OCI-LY1 (cell line): ENCODE data around the gene KLHL26.

ENCODE experiments used
- H2AFZ ChIP-seq: fragments of 200-600 bp; sonication (generic), shearing (Covaris generic); 2 replicates; pipeline ENCODE4 v1.6.0; 2014; ENCODE audit warnings: antibody characterized with exemption, mild to moderate bottlenecking, low read length
- H3F3A ChIP-seq: fragments of 200-600 bp; sonication (generic), shearing (Covaris generic); 2 replicates; pipeline ENCODE4 v1.6.0; 2014; ENCODE audit warnings: mild to moderate bottlenecking, antibody characterized with exemption, low read length, moderate library complexity; ENCODE audit not compliant: insufficient read depth
- H3K27ac ChIP-seq: fragments of 200-600 bp; sonication (generic); 2 replicates; pipeline ENCODE4 v1.5.1; 2014; ENCODE audit warnings: low read length, mixed run types, mild to moderate bottlenecking, low read depth; ENCODE audit not compliant: poor library complexity, severe bottlenecking
- H3K27me3 ChIP-seq: fragments of 200-600 bp; sonication (generic); 2 replicates; pipeline ENCODE4 v1.6.0; 2014; ENCODE audit warnings: antibody characterized with exemption, mild to moderate bottlenecking, low read length, moderate library complexity; ENCODE audit not compliant: insufficient read depth
- H3K36me3 ChIP-seq: fragments of 200-600 bp; sonication (generic); 2 replicates; pipeline ENCODE4 v1.6.1; 2014; ENCODE audit warnings: mild to moderate bottlenecking, antibody characterized with exemption, low read length, moderate library complexity, mixed read lengths; ENCODE audit not compliant: insufficient read depth
- H3K4me1 ChIP-seq: fragments of 200-600 bp; sonication (generic); 2 replicates; pipeline ENCODE4 v1.5.1; 2014; ENCODE audit warnings: mild to moderate bottlenecking, low read length, moderate library complexity; ENCODE audit not compliant: insufficient read depth, severe bottlenecking
- H3K4me2 ChIP-seq: fragments of 200-600 bp; sonication (generic), shearing (Covaris generic); 2 replicates; pipeline ENCODE4 v1.6.1; 2014; ENCODE audit warnings: low read length
- H3K4me3 ChIP-seq: fragments of 200-600 bp; sonication (generic); 2 replicates; pipeline ENCODE4 v1.5.1; 2014; ENCODE audit warnings: low read length, low read depth, mild to moderate bottlenecking, mixed read lengths; ENCODE audit not compliant: poor library complexity, severe bottlenecking
- H3K79me2 ChIP-seq: fragments of 200-600 bp; shearing (Covaris generic); 2 replicates; pipeline ENCODE4 v1.6.1; 2016; ENCODE audit warnings: mixed run types, low read length, mixed read lengths; ENCODE audit not compliant: insufficient read depth
- H3K9ac ChIP-seq: fragments of 200-600 bp; sonication (generic), shearing (Covaris generic); 2 replicates; pipeline ENCODE4 v1.6.1; 2014; ENCODE audit warnings: mild to moderate bottlenecking, low read length, mixed read lengths
- H3K9me2 ChIP-seq: fragments of 200-600 bp; sonication (generic), shearing (Covaris generic); 2 replicates; pipeline ENCODE4 v1.6.1; 2014; ENCODE audit warnings: low read depth, mild to moderate bottlenecking, low read length, mixed read lengths
- H3K9me3 ChIP-seq: fragments of 200-600 bp; shearing (Covaris generic); 2 replicates; pipeline ENCODE4 v1.6.1; 2014; ENCODE audit warnings: low read length, mixed read lengths
- H4K20me1 ChIP-seq: fragments of 200-600 bp; sonication (generic), shearing (Covaris generic); 2 replicates; pipeline ENCODE4 v1.6.0; 2016; ENCODE audit warnings: mild to moderate bottlenecking, low read length; ENCODE audit not compliant: insufficient read depth
- EZH2 ChIP-seq: fragments of 200-600 bp; sonication (generic), shearing (Covaris generic); IDR thresholded peaks from 2 replicates; pipeline ENCODE4 v1.8.0; 2017; ENCODE audit warnings: borderline replicate concordance, mixed run types, mild to moderate bottlenecking, antibody characterized with exemption, low read length, moderate library complexity, mixed read lengths
- TF ChIP-seq, protein P1 (sequence below): fragments of 200-600 bp; sonication (generic), shearing (Covaris generic); IDR thresholded peaks from 2 replicates; pipeline ENCODE4 v1.5.1; 2017; ENCODE audit warnings: mild to moderate bottlenecking, antibody characterized with exemption, low read length, moderate library complexity, mixed read lengths

Gene KLHL26

GRCh38 chr19:18660051-18660910, 23.5 kb downstream of the KLHL26 start:
- H3K27ac ChIP-seq: no peak overlapping the region
- no peaks in the 10 kb centered on the region for H3K36me3 ChIP-seq
- no peak overlapping the region for H3K4me3 ChIP-seq
- H3K27me3 ChIP-seq: peaks cover 15% of the 10 kb centered on the region; the same call in 1 of the 2 replicates
- H4K20me1 ChIP-seq: no peaks in the 10 kb centered on the region
- H3K4me2 ChIP-seq: no peak overlapping the region
- peaks cover 4% of the 10 kb centered on the region for H3K4me1 ChIP-seq
- TF ChIP-seq EZH2: no peak
- TF ChIP-seq, protein P1, sequence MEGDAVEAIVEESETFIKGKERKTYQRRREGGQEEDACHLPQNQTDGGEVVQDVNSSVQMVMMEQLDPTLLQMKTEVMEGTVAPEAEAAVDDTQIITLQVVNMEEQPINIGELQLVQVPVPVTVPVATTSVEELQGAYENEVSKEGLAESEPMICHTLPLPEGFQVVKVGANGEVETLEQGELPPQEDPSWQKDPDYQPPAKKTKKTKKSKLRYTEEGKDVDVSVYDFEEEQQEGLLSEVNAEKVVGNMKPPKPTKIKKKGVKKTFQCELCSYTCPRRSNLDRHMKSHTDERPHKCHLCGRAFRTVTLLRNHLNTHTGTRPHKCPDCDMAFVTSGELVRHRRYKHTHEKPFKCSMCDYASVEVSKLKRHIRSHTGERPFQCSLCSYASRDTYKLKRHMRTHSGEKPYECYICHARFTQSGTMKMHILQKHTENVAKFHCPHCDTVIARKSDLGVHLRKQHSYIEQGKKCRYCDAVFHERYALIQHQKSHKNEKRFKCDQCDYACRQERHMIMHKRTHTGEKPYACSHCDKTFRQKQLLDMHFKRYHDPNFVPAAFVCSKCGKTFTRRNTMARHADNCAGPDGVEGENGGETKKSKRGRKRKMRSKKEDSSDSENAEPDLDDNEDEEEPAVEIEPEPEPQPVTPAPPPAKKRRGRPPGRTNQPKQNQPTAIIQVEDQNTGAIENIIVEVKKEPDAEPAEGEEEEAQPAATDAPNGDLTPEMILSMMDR: no peak
- H3K79me2 ChIP-seq: no peaks in the 10 kb centered on the region
- H3K9ac ChIP-seq: no peak overlapping the region
- no peak overlapping the region for H2AFZ ChIP-seq
- no peaks in the 10 kb centered on the region for H3F3A ChIP-seq
- no peaks in the 10 kb centered on the region for H3K9me2 ChIP-seq
- no peaks in the 10 kb centered on the region for H3K9me3 ChIP-seq

DNA sequence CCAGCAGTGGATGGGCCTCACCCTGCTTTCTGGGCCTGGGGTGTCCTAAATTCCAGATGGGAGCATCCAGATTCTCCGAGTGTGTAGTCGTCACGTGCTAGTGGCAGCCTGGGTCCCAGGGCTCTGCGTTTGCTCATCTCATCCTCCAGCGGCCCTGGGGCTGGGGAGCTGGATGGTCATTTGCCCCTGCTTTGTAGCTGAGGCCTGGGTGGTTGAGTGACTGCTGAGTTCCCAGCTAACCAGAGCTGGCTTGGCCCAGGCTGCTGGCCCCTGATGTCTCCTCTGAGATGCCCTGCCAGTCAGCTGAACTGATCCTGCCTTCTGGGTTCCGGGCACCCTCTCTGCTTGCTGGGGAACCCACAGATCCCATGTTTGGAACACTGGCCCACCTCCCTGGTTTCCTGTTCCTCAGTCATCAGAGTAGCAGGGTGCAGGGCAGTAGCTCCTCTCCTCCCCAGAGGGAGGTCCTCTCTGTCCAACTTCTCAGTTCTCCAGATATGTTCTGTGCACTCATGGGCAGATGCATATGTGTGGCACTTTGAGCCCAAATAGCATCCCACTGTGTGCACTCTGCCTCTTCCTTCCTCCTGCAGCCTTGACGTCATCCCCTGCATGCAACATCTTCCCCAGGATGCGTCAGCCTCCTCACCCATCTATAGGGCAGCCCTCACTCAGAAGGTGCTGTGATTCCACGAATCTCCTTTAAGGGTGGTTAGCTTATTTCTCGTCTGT, 24.3 kb downstream of the KLHL26 start:
- H3K4me2 ChIP-seq: no peak overlapping the region
- H3K9me2 ChIP-seq: no peaks in the 10 kb centered on the region
- H3K9me3 ChIP-seq: no peaks in the 10 kb centered on the region
- TF ChIP-seq EZH2: no peak
- TF ChIP-seq, protein P1: no peak
- peaks cover 4% of the 10 kb centered on the region for H3K4me1 ChIP-seq
- H3K4me3 ChIP-seq: no peak overlapping the region
- no peaks in the 10 kb centered on the region for H3K79me2 ChIP-seq
- no peak overlapping the region for H2AFZ ChIP-seq
- no peak overlapping the region for H3K27ac ChIP-seq
- H3K27me3 ChIP-seq: peaks cover 15% of the 10 kb centered on the region; the same call in 1 of the 2 replicates
- no peaks in the 10 kb centered on the region for H3F3A ChIP-seq
- H3K36me3 ChIP-seq: no peaks in the 10 kb centered on the region
- H3K9ac ChIP-seq: no peak overlapping the region
- no peaks in the 10 kb centered on the region for H4K20me1 ChIP-seq

DNA sequence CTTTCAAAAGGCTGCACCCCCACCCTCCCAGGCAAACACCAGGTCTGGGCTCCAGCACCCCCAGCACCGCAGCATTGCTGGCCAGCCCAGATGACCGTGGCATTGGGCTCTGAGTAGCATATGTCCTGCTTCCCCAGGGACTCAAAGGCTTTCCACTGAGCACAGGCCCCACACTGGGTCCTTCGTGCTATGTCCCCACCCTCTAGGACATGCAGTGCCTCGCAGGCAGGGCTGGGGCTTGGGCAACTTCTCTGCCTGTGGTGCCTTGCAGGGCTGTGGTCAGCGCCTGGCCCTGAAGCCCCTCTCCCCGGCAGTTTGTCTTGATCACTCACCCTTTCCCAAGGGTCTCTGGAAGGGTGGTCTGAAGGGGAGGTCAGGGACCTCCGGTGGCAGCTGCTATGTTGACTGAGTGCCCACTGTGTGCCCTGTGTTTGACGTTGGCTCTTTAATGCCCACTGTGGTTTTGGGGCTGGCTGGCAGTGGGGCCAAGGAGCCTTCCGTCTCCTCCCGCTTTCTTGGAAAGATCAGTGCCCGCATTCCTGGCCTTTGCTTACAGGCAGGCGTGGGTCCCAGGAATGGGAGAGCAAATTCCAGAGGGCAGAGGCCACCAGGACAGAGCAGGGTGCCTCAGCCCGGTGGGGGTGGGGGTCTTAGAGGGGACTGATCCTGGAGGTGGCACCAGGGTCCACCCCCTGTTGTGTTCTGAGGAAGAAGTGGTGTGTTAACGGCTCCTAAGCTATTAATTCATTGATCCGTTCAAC, 26.3 kb downstream of the KLHL26 start:
- Histone ChIP-seq H3K9ac (no peak overlapping the region), H3K4me1 (peaks cover 4% of the 10 kb centered on the region), H4K20me1 (no peaks in the 10 kb centered on the region), H3K4me3 (no peak overlapping the region), H3K36me3 (no peaks in the 10 kb centered on the region), H3K27me3 (peaks cover 8% of the 10 kb centered on the region; the same call in 1 of the 2 replicates), H3K79me2 (no peaks in the 10 kb centered on the region), H3F3A (no peaks in the 10 kb centered on the region), H3K27ac (no peak overlapping the region), H3K9me3 (no peaks in the 10 kb centered on the region), H3K4me2 (no peak overlapping the region), H2AFZ (no peak overlapping the region), H3K9me2 (no peaks in the 10 kb centered on the region)
- TF ChIP-seq EZH2: no peak
- TF ChIP-seq, protein P1: no peak
